Osteoblast (primary cell): ENCODE data around the gene RGS18. TPM values are rescaled to one million over a fixed set of nuclear protein-coding genes. Genes with fewer than 3 reads are reported as not detected.
A peak's percentile ranks its signal among the peaks of the same experiment; 100 is the strongest.
"Not testable (repeated sequence)": the region's sequence is repeated elsewhere in the genome, so short reads cannot be mapped to it uniquely, and the experiment has no call there.

Experiments used
- DNase-seq: peaks from one replicate; pipeline ENCODE4 v3.0.0; 2011; ENCODE audit warnings: low spot score, mixed read lengths; ENCODE audit not compliant: insufficient read length; ENCODE audit errors: missing footprints
- H2AFZ ChIP-seq: 2 replicates; pipeline ENCODE4 v1.6.0; 2011; ENCODE audit warnings: mild to moderate bottlenecking, low read length
- H3K27ac ChIP-seq: 2 replicates; pipeline ENCODE4 v1.5.1; 2011; ENCODE audit warnings: mild to moderate bottlenecking, low read depth, low read length, moderate library complexity
- H3K27me3 ChIP-seq: 2 replicates; pipeline ENCODE4 v1.6.0; 2012; ENCODE audit warnings: mild to moderate bottlenecking, control low read depth, inconsistent platforms, low read length, moderate library complexity; ENCODE audit not compliant: insufficient read depth
- H3K36me3 ChIP-seq: 2 replicates; pipeline ENCODE4 v1.5.1; 2011; ENCODE audit warnings: mild to moderate bottlenecking, low read length, control low read depth, moderate library complexity; ENCODE audit not compliant: insufficient read depth
- H3K4me1 ChIP-seq: 2 replicates; pipeline ENCODE4 v1.5.1; 2011; ENCODE audit warnings: mild to moderate bottlenecking, low read length, control low read depth, moderate library complexity; ENCODE audit not compliant: insufficient read depth
- H3K4me2 ChIP-seq: 2 replicates; pipeline ENCODE4 v1.6.0; 2011; ENCODE audit warnings: mild to moderate bottlenecking, low read length; ENCODE audit not compliant: insufficient read depth
- H3K4me3 ChIP-seq: fragments of 200-600 bp; sonication (generic); 3 replicates; pipeline ENCODE4 v1.5.1; 2012; ENCODE audit warnings: mild to moderate bottlenecking, low read length, inconsistent platforms; ENCODE audit not compliant: insufficient read depth
- H3K79me2 ChIP-seq: 2 replicates; pipeline ENCODE4 v1.6.0; 2012; ENCODE audit warnings: mild to moderate bottlenecking, low read length, control low read depth, inconsistent platforms; ENCODE audit not compliant: insufficient read depth
- H3K9me3 ChIP-seq: 2 replicates; pipeline ENCODE4 v1.5.1; 2011; ENCODE audit warnings: low read depth, low read length, control low read depth
- H4K20me1 ChIP-seq: 2 replicates; pipeline ENCODE4 v1.6.0; 2012; ENCODE audit warnings: mild to moderate bottlenecking, low read length, control low read depth; ENCODE audit not compliant: insufficient read depth
- CTCF ChIP-seq: IDR thresholded peaks from 2 replicates; pipeline ENCODE4 v1.5.1; 2011; ENCODE audit warnings: mild to moderate bottlenecking, low read depth, low read length, moderate library complexity; ENCODE audit errors: extremely low read depth
- total RNA-seq: library from RNA; depleted of rRNA; stranded (reverse); fragments of >200 nt; gene quantifications from 2 replicates; pipeline ENCODE4 v1.2.3, GENCODE V29; 2012

Gene RGS18
- total RNA-seq, 1 donor: 0.36 TPM

GRCh38 chr1:192130175-192130574 lies 28.1 kb upstream of the RGS18 start:
- Histone ChIP-seq H3K4me1 (peaks cover 4% of the 10 kb centered on the region), H4K20me1 (no peaks in the 10 kb centered on the region), H3K4me2 (no peak overlapping the region), H3K79me2 (no peaks in the 10 kb centered on the region), H3K36me3 (no peaks in the 10 kb centered on the region), H3K9me3 (no peaks in the 10 kb centered on the region), H3K4me3 (no peak overlapping the region), H3K27me3 (no peaks in the 10 kb centered on the region), H3K27ac (no peak overlapping the region), H2AFZ (no peak overlapping the region)
- no peak for DNase-seq
- no peak for TF ChIP-seq CTCF

GRCh38 chr1:192130865-192131264 lies 27.4 kb upstream of the RGS18 start:
- not testable (repeated sequence) for H3K4me3 ChIP-seq, DNase-seq, H3K4me1 ChIP-seq, H3K4me2 ChIP-seq, H4K20me1 ChIP-seq, H3K27me3 ChIP-seq, H3K9me3 ChIP-seq, H3K36me3 ChIP-seq, H3K79me2 ChIP-seq, H2AFZ ChIP-seq, H3K27ac ChIP-seq

GRCh38 chr1:192131914-192132313 lies 26.3 kb upstream of the RGS18 start:
- Histone ChIP-seq H3K9me3 (no peaks in the 10 kb centered on the region), H3K4me1 (peaks cover 4% of the 10 kb centered on the region), H3K27ac (no peak overlapping the region), H2AFZ (no peak overlapping the region), H3K36me3 (no peaks in the 10 kb centered on the region), H3K4me2 (no peak overlapping the region), H4K20me1 (no peaks in the 10 kb centered on the region), H3K79me2 (no peaks in the 10 kb centered on the region), H3K4me3 (no peak overlapping the region), H3K27me3 (no peaks in the 10 kb centered on the region)
- no peak for DNase-seq
- TF ChIP-seq CTCF: no peak

- Histone ChIP-seq H3K36me3 (no peaks in the 10 kb centered on the region), H3K4me3 (no peak overlapping the region), H3K27me3 (no peaks in the 10 kb centered on the region), H2AFZ (no peak overlapping the region), H3K9me3 (no peaks in the 10 kb centered on the region), H3K4me1 (peaks cover 4% of the 10 kb centered on the region), H4K20me1 (no peaks in the 10 kb centered on the region), H3K27ac (peak overlapping the region; percentile 17), H3K79me2 (no peaks in the 10 kb centered on the region), H3K4me2 (no peak overlapping the region)
- no peak for DNase-seq
- TF ChIP-seq CTCF: no peak
These were observed 24.8 kb upstream of the RGS18 start for GRCh38 chr1:192133350-192133926.
